Activated CD8-positive, alpha-beta memory T cell treated with anti-CD3 and anti-CD28 coated beads, Interleukin-2, amount 50 U/mL, for 24 hours (primary cell): Measurements from ENCODE around the gene HMCN1.

Experiments
- DNase-seq: peaks from one replicate; pipeline ENCODE4 v3.0.0-alpha.2; 2020; ENCODE audit errors: extremely low read depth

HMCN1 gene

GRCh38 chr1:185804206-185804605 lies 70.0 kb downstream of the HMCN1 start:
- no peak for DNase-seq

DNA sequence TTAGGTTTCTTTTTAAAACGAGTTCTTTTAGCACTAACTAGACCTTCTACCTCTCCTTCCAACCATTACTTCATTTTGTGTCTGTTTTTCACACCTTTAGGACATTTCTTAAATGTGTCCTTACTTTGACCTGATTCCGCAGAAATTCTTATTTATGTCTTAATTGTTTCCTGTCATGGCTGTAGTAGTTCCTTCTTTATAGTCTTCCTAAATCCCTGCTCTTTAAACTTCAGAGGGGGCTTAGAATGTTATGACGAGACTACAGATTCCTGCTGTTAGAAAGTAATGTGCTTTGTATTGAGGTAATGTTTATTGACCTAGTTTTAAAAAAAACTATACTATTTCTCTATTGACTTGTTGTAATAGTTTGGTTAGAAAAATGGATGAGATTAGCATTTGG lies 70.4 kb downstream of the HMCN1 start:
- no peak for DNase-seq

DNA sequence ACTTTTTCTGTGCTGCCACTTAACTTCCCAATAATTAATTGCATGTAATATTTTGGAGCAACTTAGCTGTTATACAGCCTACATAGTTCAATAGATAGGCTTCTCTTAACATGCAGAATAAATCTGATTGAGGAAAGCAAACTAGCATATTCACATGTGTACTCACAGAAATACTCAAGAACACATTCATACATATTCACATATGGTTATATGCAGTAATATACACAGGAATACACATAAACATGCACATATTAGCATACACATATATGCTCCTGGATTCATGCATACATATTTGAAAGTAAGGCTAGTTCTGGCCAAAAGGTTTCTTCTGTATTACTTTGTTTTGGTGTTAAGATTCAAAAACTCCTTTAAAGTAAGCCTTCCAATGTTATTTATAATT lies 73.1 kb downstream of the HMCN1 start:
- no peak for DNase-seq

GRCh38 chr1:185808631-185809030 lies 74.4 kb downstream of the HMCN1 start:
- no peak for DNase-seq

- no peak for DNase-seq
Measured at GRCh38 chr1:185811073-185811709, 77.0 kb downstream of the HMCN1 start.

DNA sequence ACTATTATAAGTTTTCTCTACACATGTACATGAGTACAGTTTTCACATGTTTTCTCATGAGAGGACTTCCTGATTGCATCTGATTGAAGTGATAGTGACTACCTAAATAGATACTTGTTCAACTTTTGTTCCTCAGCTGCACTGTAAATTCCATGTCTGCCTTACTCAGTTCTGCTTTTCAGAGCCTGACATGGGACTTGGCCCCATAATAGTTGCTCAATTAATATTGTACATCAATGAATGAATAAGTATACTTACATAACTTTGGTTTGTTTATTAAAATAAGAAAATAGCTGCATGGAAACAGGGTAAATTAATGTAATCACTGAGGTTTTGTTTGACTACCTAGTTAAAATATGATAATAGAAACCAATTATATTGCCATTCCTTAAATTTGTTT lies 78.7 kb downstream of the HMCN1 start:
- no peak for DNase-seq

- no peak for DNase-seq
Measured at GRCh38 chr1:185813401-185813979, 79.3 kb downstream of the HMCN1 start.

GRCh38 chr1:185816460-185816859 lies 82.3 kb downstream of the HMCN1 start:
- DNase-seq, result no peak

DNA sequence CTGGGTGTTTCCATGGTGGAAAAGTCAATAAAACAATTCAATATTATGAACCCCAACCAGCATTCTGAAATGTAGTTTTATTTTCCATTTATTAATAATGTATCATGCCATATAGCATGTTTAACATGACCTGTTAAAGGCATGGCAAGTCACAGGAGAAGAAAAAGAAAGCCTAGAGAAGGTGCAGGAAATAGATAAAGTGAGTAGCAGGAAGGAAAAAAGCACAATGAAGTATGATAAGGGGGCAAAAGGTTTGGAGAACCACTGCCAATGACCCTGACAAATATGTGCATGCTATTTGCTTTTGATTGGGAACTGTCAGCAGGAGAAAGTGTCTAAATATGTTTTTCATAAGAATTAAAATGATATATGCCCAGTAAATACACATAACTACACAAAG lies 85.6 kb downstream of the HMCN1 start:
- no peak for DNase-seq

DNA sequence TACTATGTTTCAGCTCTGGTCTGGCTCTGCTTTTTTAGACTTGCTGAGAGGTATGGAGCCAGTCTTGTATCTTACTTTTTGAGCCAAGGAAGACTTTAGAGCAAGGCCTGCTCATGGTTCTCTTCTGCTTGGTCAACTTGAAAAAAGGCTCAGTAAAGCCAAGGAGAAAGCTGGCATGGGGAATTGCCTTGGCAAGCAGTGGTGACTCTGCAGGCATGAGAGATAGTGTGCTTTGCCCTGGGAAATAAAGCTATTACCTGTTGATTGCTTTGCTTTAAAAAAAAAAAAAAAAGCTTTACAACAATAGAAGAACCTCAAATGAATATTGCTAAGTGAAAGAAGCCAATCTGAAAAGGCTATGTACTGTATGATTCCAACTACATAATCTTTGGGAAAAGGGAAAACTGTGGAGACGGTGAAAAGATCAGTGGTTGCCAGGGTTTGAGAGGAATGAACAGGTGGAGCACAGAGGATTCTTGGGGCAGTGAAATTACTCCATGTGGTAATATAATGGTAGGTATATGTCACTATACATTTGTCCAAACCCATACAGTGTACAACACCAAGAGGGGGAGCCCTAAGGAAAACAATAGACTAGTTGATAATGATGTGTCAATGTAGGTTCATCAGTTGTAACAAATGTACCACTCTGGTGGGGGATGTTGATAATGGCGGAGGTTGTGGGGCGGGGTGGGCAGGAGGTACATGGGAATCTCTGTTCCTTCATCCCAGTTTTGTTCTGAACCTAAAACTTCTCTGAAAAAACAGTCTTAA lies 87.6 kb downstream of the HMCN1 start:
- no peak for DNase-seq

GRCh38 chr1:185823467-185823866 lies 89.3 kb downstream of the HMCN1 start:
- no peak for DNase-seq

DNA sequence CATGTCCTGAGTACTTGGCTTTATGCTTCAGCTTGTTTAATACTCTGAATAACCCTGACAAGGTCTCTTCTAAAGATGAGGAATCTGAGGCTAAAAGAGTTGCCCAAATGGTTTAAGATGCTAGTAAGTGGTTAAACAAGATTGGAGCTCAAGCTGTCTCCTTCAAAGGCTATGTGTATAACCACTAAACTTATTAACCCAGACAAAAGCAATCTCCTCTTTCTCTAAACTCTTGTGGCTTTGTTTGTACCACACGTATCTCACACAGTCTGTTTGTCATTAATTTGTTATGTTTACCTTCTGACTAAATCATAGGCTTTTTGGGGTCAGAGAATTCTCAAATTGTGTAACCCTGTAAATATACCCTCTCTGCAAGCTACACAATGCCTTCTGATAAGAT lies 89.9 kb downstream of the HMCN1 start:
- DNase-seq, result no peak

DNA sequence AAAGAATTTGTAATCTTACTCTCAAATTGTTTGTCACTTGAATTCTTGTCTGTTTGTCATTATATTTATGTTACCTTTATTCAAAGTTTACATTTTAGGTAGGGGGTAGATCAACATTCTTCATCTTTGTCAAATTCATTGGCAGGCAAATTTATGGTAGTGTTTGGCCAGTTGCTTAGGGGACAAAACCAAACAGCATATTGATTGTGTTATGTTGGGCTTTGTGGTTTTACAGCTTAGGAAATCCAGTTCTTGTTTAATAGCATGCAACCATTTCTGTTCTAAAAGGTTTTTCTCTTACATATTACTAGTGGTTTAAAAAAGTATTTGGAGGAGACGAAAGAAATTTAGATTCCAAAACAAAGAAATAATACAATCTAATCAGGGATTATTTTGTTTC lies 91.4 kb downstream of the HMCN1 start:
- DNase-seq, result no peak

DNA sequence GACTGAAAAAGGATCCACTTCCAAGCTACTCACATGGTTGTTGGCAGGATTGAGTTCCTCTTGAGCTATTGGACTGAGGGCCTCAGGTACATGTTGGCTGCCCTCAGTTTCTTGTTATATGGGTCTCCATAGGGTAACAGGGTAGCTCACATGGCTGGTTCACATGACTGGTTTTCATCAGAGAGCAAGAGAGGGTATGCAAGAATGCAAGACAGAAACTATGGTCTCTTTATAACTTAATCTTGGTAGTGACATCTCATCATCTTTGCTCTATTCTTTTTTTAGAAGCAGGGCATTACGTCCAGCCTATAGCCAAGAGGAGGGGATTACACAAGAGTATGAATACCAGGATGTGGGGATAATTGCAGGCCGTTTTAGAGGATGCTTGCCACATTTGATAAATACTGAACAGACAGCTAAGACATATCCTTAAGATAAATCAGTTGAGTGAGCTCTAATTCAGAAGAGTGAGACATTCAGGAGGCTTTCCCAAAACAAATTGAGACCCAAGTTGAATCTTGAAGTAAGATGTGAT lies 100.2 kb downstream of the HMCN1 start:
- no peak for DNase-seq

GRCh38 chr1:185835191-185835590 lies 101.0 kb downstream of the HMCN1 start:
- no peak for DNase-seq

DNA sequence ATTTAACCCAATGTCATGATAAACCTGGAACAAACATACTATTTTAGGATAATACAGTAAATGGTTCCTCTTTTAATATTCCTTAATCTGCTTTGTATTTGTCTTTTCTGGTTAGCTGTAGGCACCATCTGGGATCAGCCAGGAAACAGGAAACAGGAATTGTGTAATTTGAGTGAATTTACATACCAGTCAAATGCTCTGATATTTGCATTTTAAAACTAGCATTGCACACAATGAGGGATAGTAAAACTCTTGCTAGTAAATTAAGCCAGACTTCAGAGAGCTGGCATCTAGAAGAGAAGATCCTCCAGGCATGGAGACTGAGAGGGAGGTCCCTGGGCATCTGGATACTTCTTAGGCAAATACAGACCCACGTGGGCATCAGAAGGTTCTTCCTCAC lies 103.5 kb downstream of the HMCN1 start:
- DNase-seq, result no peak

GRCh38 chr1:185838111-185838510 lies 103.9 kb downstream of the HMCN1 start:
- no peak for DNase-seq

- no peak for DNase-seq
Measured at GRCh38 chr1:185840880-185841279, 106.7 kb downstream of the HMCN1 start.

GRCh38 chr1:185843297-185843869 lies 109.2 kb downstream of the HMCN1 start:
- DNase-seq, result no peak

- no peak for DNase-seq
Measured at GRCh38 chr1:185843986-185844385, 109.8 kb downstream of the HMCN1 start.

GRCh38 chr1:185846672-185847444 lies 112.7 kb downstream of the HMCN1 start:
- no peak for DNase-seq

GRCh38 chr1:185849014-185849413 lies 114.8 kb downstream of the HMCN1 start:
- DNase-seq, result no peak
